HepG2 (cell line): Measurements from ENCODE around the gene MMP19. TPM values are rescaled to one million over a fixed set of nuclear protein-coding genes. Genes with fewer than 3 reads are reported as not detected.

Source experiments
- HNF4G ChIP-seq, 2 experiments: sonication (generic) in 1 of 2; formaldehyde crosslinking in 1 of 2; IDR thresholded peaks; 2 replicates each; pipeline versions ENCODE4 v1.4.0 to v1.6.1; 2011 to 2020; ENCODE audit warnings: borderline replicate concordance in 2 of 2, low read depth in 2 of 2, mild to moderate bottlenecking in 2 of 2, low read length in 1 of 2, missing genetic modification reagents in 1 of 2, moderate library complexity in 1 of 2
- KDM4B ChIP-seq: sonication (generic); formaldehyde crosslinking; IDR thresholded peaks from 2 replicates; pipeline ENCODE4 v1.4.0; 2020; ENCODE audit warnings: missing genetic modification reagents
- NCOA5 ChIP-seq: sonication (generic); formaldehyde crosslinking; IDR thresholded peaks from 2 replicates; pipeline ENCODE4 v1.4.0; 2020; ENCODE audit warnings: missing genetic modification reagents
- NCOR1 ChIP-seq: fragments of 200-600 bp; sonication (generic); IDR thresholded peaks from 2 replicates; pipeline ENCODE4 v1.7.0; 2017; ENCODE audit warnings: antibody characterized with exemption, low read length, borderline replicate concordance
- STAG1 ChIP-seq: sonication (generic); formaldehyde crosslinking; IDR thresholded peaks from 2 replicates; pipeline ENCODE4 v1.4.0; 2020; ENCODE audit warnings: missing genetic modification reagents
- TBX2 ChIP-seq: sonication (generic); formaldehyde crosslinking; IDR thresholded peaks from 2 replicates; pipeline ENCODE4 v1.5.0; 2020; ENCODE audit warnings: missing genetic modification reagents, mild to moderate bottlenecking, borderline replicate concordance
- ZNF10 ChIP-seq: sonication (generic); formaldehyde crosslinking; IDR thresholded peaks from 2 replicates; pipeline ENCODE4 v1.4.0; 2020; ENCODE audit warnings: mild to moderate bottlenecking, low read depth, missing genetic modification reagents, borderline replicate concordance
- ZNF567 ChIP-seq: sonication (generic); formaldehyde crosslinking; IDR thresholded peaks from 2 replicates; pipeline ENCODE4 v1.8.1; 2023; ENCODE audit warnings: mild to moderate bottlenecking, missing genetic modification reagents, borderline replicate concordance
- ZNF839 ChIP-seq: sonication (generic); formaldehyde crosslinking; IDR thresholded peaks from 2 replicates; pipeline ENCODE4 v1.4.0; 2020; ENCODE audit warnings: missing genetic modification reagents, mild to moderate bottlenecking, borderline replicate concordance
- polyA plus RNA-seq, 8 experiments: library from polyadenylated mRNA; depleted of rRNA in 3 of 8; stranded (reverse) in 7 of 8; unstranded in 1 of 8; fragments of >200 nt; fragmentation: Illumina TruSeq in 4 of 8; extraction: Trizol in 4 of 8; gene quantifications; 2 replicates each; pipeline versions ENCODE4 v1.2.1 to v1.2.3, GENCODE V29; 2011 to 2016; ENCODE audit warnings: low read depth in 4 of 8, missing spikeins in 1 of 8, mixed read lengths in 1 of 8; ENCODE audit not compliant: insufficient read depth in 1 of 8
- total RNA-seq, 5 experiments: library from RNA; depleted of rRNA; stranded (reverse); fragments of >200 nt; fragmentation: Illumina TruSeq; extraction: Trizol; gene quantifications; 2 replicates each; pipeline ENCODE4 v1.2.3, GENCODE V29; 2016; ENCODE audit warnings: low read depth in 1 of 5
- TF ChIP-seq, protein P1 (sequence below): sonication (generic); formaldehyde crosslinking; IDR thresholded peaks from 2 replicates; pipeline ENCODE4 v1.5.0; 2020; ENCODE audit warnings: mild to moderate bottlenecking, missing genetic modification reagents
- TF ChIP-seq, protein P2 (sequence below): sonication (generic); formaldehyde crosslinking; IDR thresholded peaks from 2 replicates; pipeline ENCODE4 v1.4.0; 2020; ENCODE audit warnings: mild to moderate bottlenecking, missing genetic modification reagents, borderline replicate concordance
- TF ChIP-seq, protein P3 (sequence below): sonication (generic); formaldehyde crosslinking; IDR thresholded peaks from 2 replicates; pipeline ENCODE4 v1.8.1; 2023; ENCODE audit warnings: missing genetic modification reagents, mild to moderate bottlenecking, borderline replicate concordance
- TF ChIP-seq, protein P4 (sequence below): sonication (generic); formaldehyde crosslinking; IDR thresholded peaks from 2 replicates; pipeline ENCODE4 v1.8.1; 2023; ENCODE audit warnings: mild to moderate bottlenecking, missing genetic modification reagents
- TF ChIP-seq, protein P5 (sequence below): sonication (generic); formaldehyde crosslinking; IDR thresholded peaks from 2 replicates; pipeline ENCODE4 v1.4.0; 2020; ENCODE audit warnings: missing genetic modification reagents, borderline replicate concordance

The MMP19 gene
- total and polyA plus RNA-seq, 2 of the 13 experiments (the other 11 are each of a cell fraction or from before 2014, with no cell fraction given) = 0.07 to 0.08 TPM

DNA sequence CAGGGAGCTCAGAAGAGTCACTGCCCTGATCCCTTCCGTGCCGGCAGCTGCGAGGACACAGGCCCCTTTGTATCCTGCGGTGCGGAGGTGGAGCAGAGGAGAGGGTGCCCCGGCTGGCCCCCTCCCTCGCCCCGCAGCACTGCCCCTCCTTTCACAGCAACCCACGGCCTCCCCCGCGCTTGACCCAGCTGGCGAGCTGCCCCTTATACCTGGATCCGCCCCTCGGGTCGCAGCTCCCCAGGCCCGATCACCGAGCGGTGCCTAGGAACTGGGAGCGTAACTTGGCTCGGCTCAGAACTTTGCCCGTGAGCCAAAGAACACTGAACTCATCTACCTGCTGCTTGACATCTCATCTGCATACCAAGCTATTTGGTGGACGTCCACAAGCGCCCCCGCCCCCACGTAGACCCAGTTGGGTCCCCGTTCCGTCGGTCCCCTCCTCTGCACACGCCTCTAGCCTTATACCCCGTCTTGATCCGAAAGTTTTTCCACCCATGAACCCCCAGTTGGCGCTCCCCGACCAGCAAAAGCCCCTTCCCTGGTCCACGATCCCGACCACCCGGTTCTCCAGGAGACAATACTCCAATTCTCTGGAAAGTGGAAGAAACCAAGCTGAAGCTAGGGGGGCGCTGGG is 12.7 kb downstream of the MMP19 start (continued):
- TF ChIP-seq, protein P1, sequence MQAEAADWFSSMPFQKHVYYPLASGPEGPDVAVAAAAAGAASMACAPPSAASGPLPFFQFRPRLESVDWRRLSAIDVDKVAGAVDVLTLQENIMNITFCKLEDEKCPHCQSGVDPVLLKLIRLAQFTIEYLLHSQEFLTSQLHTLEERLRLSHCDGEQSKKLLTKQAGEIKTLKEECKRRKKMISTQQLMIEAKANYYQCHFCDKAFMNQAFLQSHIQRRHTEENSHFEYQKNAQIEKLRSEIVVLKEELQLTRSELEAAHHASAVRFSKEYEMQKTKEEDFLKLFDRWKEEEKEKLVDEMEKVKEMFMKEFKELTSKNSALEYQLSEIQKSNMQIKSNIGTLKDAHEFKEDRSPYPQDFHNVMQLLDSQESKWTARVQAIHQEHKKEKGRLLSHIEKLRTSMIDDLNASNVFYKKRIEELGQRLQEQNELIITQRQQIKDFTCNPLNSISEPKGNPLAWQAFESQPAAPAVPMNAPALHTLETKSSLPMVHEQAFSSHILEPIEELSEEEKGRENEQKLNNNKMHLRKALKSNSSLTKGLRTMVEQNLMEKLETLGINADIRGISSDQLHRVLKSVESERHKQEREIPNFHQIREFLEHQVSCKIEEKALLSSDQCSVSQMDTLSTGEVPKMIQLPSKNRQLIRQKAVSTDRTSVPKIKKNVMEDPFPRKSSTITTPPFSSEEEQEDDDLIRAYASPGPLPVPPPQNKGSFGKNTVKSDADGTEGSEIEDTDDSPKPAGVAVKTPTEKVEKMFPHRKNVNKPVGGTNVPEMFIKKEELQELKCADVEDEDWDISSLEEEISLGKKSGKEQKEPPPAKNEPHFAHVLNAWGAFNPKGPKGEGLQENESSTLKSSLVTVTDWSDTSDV (CRISPR knock-in tag) = 0 out of 2 replicates have a peak, but pooled peaks have one; percentile 74
- TF ChIP-seq, protein P2, sequence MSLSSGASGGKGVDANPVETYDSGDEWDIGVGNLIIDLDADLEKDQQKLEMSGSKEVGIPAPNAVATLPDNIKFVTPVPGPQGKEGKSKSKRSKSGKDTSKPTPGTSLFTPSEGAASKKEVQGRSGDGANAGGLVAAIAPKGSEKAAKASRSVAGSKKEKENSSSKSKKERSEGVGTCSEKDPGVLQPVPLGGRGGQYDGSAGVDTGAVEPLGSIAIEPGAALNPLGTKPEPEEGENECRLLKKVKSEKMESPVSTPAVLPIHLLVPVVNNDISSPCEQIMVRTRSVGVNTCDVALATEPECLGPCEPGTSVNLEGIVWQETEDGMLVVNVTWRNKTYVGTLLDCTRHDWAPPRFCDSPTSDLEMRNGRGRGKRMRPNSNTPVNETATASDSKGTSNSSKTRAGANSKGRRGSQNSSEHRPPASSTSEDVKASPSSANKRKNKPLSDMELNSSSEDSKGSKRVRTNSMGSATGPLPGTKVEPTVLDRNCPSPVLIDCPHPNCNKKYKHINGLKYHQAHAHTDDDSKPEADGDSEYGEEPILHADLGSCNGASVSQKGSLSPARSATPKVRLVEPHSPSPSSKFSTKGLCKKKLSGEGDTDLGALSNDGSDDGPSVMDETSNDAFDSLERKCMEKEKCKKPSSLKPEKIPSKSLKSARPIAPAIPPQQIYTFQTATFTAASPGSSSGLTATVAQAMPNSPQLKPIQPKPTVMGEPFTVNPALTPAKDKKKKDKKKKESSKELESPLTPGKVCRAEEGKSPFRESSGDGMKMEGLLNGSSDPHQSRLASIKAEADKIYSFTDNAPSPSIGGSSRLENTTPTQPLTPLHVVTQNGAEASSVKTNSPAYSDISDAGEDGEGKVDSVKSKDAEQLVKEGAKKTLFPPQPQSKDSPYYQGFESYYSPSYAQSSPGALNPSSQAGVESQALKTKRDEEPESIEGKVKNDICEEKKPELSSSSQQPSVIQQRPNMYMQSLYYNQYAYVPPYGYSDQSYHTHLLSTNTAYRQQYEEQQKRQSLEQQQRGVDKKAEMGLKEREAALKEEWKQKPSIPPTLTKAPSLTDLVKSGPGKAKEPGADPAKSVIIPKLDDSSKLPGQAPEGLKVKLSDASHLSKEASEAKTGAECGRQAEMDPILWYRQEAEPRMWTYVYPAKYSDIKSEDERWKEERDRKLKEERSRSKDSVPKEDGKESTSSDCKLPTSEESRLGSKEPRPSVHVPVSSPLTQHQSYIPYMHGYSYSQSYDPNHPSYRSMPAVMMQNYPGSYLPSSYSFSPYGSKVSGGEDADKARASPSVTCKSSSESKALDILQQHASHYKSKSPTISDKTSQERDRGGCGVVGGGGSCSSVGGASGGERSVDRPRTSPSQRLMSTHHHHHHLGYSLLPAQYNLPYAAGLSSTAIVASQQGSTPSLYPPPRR = no peak; the same call in 1 of the 2 replicates
- TF ChIP-seq ZNF10 (CRISPR knock-in tag) (no peak), STAG1 (CRISPR knock-in tag) (no peak), TBX2 (CRISPR knock-in tag) (no peak), HNF4G (IDR thresholded peaks at IDR 0.05; ENCODE audit: borderline replicate concordance, low read depth, low read length) (peak; percentile 28; the same call in 1 of the 2 replicates), HNF4G (CRISPR knock-in tag; IDR thresholded peaks at IDR 0.05; ENCODE audit: borderline replicate concordance, low read depth) (0 out of 2 replicates have a peak, but pooled peaks have one; percentile 8), KDM4B (CRISPR knock-in tag) (no peak), NCOR1 (peak; percentile 22; the same call in 1 of the 2 replicates), NCOA5 (no peak), ZNF567 (CRISPR knock-in tag) (no peak), ZNF839 (CRISPR knock-in tag) (no peak; the same call in 1 of the 2 replicates)
- TF ChIP-seq, protein P3, sequence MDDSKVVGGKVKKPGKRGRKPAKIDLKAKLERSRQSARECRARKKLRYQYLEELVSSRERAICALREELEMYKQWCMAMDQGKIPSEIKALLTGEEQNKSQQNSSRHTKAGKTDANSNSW (CRISPR knock-in tag) = no peak
- TF ChIP-seq, protein P4, sequence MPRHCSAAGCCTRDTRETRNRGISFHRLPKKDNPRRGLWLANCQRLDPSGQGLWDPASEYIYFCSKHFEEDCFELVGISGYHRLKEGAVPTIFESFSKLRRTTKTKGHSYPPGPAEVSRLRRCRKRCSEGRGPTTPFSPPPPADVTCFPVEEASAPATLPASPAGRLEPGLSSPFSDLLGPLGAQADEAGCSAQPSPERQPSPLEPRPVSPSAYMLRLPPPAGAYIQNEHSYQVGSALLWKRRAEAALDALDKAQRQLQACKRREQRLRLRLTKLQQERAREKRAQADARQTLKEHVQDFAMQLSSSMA (CRISPR knock-in tag) = no peak; the same call in 1 of the 2 replicates
- TF ChIP-seq, protein P5, sequence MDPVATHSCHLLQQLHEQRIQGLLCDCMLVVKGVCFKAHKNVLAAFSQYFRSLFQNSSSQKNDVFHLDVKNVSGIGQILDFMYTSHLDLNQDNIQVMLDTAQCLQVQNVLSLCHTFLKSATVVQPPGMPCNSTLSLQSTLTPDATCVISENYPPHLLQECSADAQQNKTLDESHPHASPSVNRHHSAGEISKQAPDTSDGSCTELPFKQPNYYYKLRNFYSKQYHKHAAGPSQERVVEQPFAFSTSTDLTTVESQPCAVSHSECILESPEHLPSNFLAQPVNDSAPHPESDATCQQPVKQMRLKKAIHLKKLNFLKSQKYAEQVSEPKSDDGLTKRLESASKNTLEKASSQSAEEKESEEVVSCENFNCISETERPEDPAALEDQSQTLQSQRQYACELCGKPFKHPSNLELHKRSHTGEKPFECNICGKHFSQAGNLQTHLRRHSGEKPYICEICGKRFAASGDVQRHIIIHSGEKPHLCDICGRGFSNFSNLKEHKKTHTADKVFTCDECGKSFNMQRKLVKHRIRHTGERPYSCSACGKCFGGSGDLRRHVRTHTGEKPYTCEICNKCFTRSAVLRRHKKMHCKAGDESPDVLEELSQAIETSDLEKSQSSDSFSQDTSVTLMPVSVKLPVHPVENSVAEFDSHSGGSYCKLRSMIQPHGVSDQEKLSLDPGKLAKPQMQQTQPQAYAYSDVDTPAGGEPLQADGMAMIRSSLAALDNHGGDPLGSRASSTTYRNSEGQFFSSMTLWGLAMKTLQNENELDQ (CRISPR knock-in tag) = no peak
